Stomach (tissue), 9 donors: ENCODE measurements around the gene CERS2. TPM values are rescaled to one million over a fixed set of nuclear protein-coding genes. Genes with fewer than 3 reads are reported as not detected.

Experiments
- DNase-seq, 2 donors: peaks; one replicate each; pipeline versions ENCODE4 v3.0.0 to v3.0.0-alpha.2; 2013 to 2019
- H3K27ac ChIP-seq, 5 donors: fragments of 200-600 bp in 4 of 5; sonication (generic) in 4 of 5; one replicate each; pipeline ENCODE4 v1.5.1; 2013 to 2019; ENCODE audit warnings: mild to moderate bottlenecking in 1 of 5, moderate library complexity in 1 of 5
- H3K27me3 ChIP-seq, 3 donors: fragments of 200-600 bp; sonication (generic); one replicate each; pipeline ENCODE4 v1.5.1; 2017 to 2019; ENCODE audit warnings: mixed run types in 1 of 3
- H3K36me3 ChIP-seq, 4 donors: fragments of 200-600 bp; sonication (generic); 1 replicate in 3 of 4; 2 replicates in 1 of 4; pipeline ENCODE4 v1.5.1; 2016 to 2019
- H3K4me1 ChIP-seq, 4 donors: fragments of 200-600 bp; sonication (generic); one replicate each; pipeline ENCODE4 v1.5.1; 2016 to 2019
- H3K4me3 ChIP-seq, 4 donors: fragments of 200-600 bp; sonication (generic) in 3 of 4; one replicate each; pipeline ENCODE4 v1.5.1; 2016 to 2019; ENCODE audit warnings: mild to moderate bottlenecking in 1 of 4
- H3K9me3 ChIP-seq, 4 donors: fragments of 200-600 bp; sonication (generic); one replicate each; pipeline ENCODE4 v1.5.1; 2016 to 2019
- CTCF ChIP-seq, 7 experiments: fragments of 450-650 bp in 4 of 7; fragments of 200-600 bp in 3 of 7; sonication (generic) in 3 of 7; IDR thresholded peaks; one replicate each; pipeline ENCODE4 v1.5.1; 2016 to 2019; ENCODE audit warnings: antibody characterized with exemption in 7 of 7, control low read depth in 2 of 7, mild to moderate bottlenecking in 1 of 7
- EP300 ChIP-seq: sonication (generic); formaldehyde crosslinking; IDR thresholded peaks from one replicate; pipeline ENCODE4 v1.6.1; 2017; ENCODE audit warnings: antibody characterized with exemption
- POLR2A ChIP-seq, 4 donors: fragments of 450-650 bp; IDR thresholded peaks; one replicate each; pipeline ENCODE4 v1.6.1; 2016; ENCODE audit warnings: antibody characterized with exemption in 4 of 4, control low read depth in 2 of 4, mild to moderate bottlenecking in 1 of 4, moderate library complexity in 1 of 4
- POLR2AphosphoS5 ChIP-seq, 3 donors: sonication (generic); formaldehyde crosslinking; IDR thresholded peaks; one replicate each; pipeline ENCODE4 v1.6.1; 2016; ENCODE audit warnings: antibody characterized with exemption in 3 of 3
- whole genome bisulfite sequencing, 5 donors: extraction: QIAGEN DNeasy Blood & Tissue Kit in 3 of 5; methylation state at CpG; one replicate each; pipeline versions ENCODE4 v1.1.5 to v1.1.7; 2013 to 2018; 5-methylcytosine and 5-hydroxymethylcytosine counted together
- intact Hi-C: fragments of 100-400 bp; cut with DNase I; formaldehyde crosslinking; loops from one replicate; pipeline ENCODE4 v1.15.1; 2023; ENCODE audit warnings: low total_unique reads
- polyA plus RNA-seq, 3 donors: library from polyadenylated mRNA; stranded (reverse); fragments of 200-250 nt; gene quantifications; one replicate each; pipeline ENCODE4 v1.2.3, GENCODE V29; 2013
- total RNA-seq, 5 donors: library from RNA; depleted of rRNA; stranded (reverse); fragments of >200 nt; gene quantifications; one replicate each; pipeline versions ENCODE4 v1.1.0 to v1.2.3, GENCODE V29; 2014 to 2016
- donor health status: healthy with polysubstance abuse.
- donor health status: Bipolar disorder and iron deficiency.
- donor health status: healthy.

Gene CERS2
- total and polyA plus RNA-seq, 8 donors = 24.9 to 125 (median 106) TPM

GRCh38 chr1:150994248-150994647 lies 19.6 kb upstream of the CERS2 start:
- Histone ChIP-seq H3K27ac (no peak overlapping the region), H3K4me3 (no peak overlapping the region), H3K36me3 (peaks cover 23 to 39% (median 29%) of the 10 kb centered on the region in 4 donors), H3K4me1 (peaks cover 0 to 15% (median 6%) of the 10 kb centered on the region in 4 donors), H3K9me3 (no peaks in the 10 kb centered on the region), H3K27me3 (no peaks in the 10 kb centered on the region)
- intact Hi-C loops = no loop called here
- no peak for DNase-seq
- WGBS, 5 donors = 68 to 80% (median 70%) methylated on average over 3 of the region's 3 CpGs
- TF ChIP-seq POLR2A (IDR thresholded peaks at IDR 0.05) = no peak
- TF ChIP-seq CTCF (IDR thresholded peaks at IDR 0.05) = no peak
- TF ChIP-seq EP300 = no peak

- 63 to 81% (median 77%) methylated on average over 4 of the region's 4 CpGs for WGBS, 5 donors
- H3K9me3 ChIP-seq = no peaks in the 10 kb centered on the region
- H3K4me1 ChIP-seq = peaks cover 0 to 15% (median 6%) of the 10 kb centered on the region in 4 donors
- no peak overlapping the region for H3K27ac ChIP-seq
- no peak overlapping the region for H3K4me3 ChIP-seq
- intact Hi-C loops = no loop called here
- TF ChIP-seq CTCF (IDR thresholded peaks at IDR 0.05) (no peak), EP300 (no peak), POLR2A (IDR thresholded peaks at IDR 0.05) (no peak), POLR2AphosphoS5 (IDR thresholded peaks at IDR 0.05) (no peak)
- H3K36me3 ChIP-seq = peaks cover 8 to 22% (median 13%) of the 10 kb centered on the region in 4 donors
- no peaks in the 10 kb centered on the region for H3K27me3 ChIP-seq
- DNase-seq = no peak
These were observed 18.0 kb upstream of the CERS2 start for GRCh38 chr1:150992626-150993025.

GRCh38 chr1:150987924-150988323 lies 13.3 kb upstream of the CERS2 start:
- Histone ChIP-seq H3K27me3 (no peaks in the 10 kb centered on the region), H3K27ac (no peak overlapping the region), H3K4me3 (no peak overlapping the region), H3K4me1 (no peaks in the 10 kb centered on the region), H3K9me3 (no peaks in the 10 kb centered on the region), H3K36me3 (no peaks in the 10 kb centered on the region)
- 80 to 92% (median 86%) methylated on average over 7 of the region's 7 CpGs for WGBS, 5 donors
- intact Hi-C loops = no loop called here
- TF ChIP-seq EP300 (no peak), POLR2A (IDR thresholded peaks at IDR 0.05) (no peak)
- DNase-seq = no peak

- TF ChIP-seq POLR2A (IDR thresholded peaks at IDR 0.05) (no peak), EP300 (no peak), POLR2AphosphoS5 (IDR thresholded peaks at IDR 0.05) (no peak), CTCF (IDR thresholded peaks at IDR 0.05) (no peak)
- H3K27me3 ChIP-seq = no peaks in the 10 kb centered on the region
- no peak overlapping the region for H3K4me3 ChIP-seq
- intact Hi-C loops = no loop called here
- 82 to 98% (median 91%) methylated on average over 2 of the region's 2 CpGs for WGBS, 5 donors
- no peak for DNase-seq
- H3K36me3 ChIP-seq = no peaks in the 10 kb centered on the region
- no peak overlapping the region for H3K27ac ChIP-seq
- no peaks in the 10 kb centered on the region for H3K9me3 ChIP-seq
- peaks cover 17 to 23% (median 21%) of the 10 kb centered on the region in 4 donors for H3K4me1 ChIP-seq
These were observed 10.7 kb upstream of the CERS2 start for GRCh38 chr1:150985179-150985825.
